OCI-LY3 (cell line): ENCODE results near the gene SCN1B.

ENCODE experiments used
- H2AFZ ChIP-seq: fragments of 200-600, 300-600 bp; shearing (Covaris generic); 2 replicates; pipeline ENCODE4 v1.6.0; 2014; ENCODE audit warnings: antibody characterized with exemption, low read depth, low read length
- H3K27ac ChIP-seq: fragments of 200-600, 300-600 bp; sonication (generic); 2 replicates; pipeline ENCODE4 v1.5.1; 2014; ENCODE audit warnings: mild to moderate bottlenecking, low read length, moderate library complexity, mixed read lengths
- H3K27me3 ChIP-seq: fragments of 200-600, 300-600 bp; sonication (generic); 2 replicates; pipeline ENCODE4 v1.6.1; 2014; ENCODE audit warnings: low read depth, low read length, mixed read lengths
- H3K36me3 ChIP-seq: fragments of 200-600, 300-600 bp; sonication (generic); replicated peaks from 2 replicates; pipeline ENCODE3; 2014; ENCODE audit warnings: low read depth, low read length, mixed read lengths
- H3K4me1 ChIP-seq: fragments of 300-600, 200-600 bp; sonication (generic); 2 replicates; pipeline ENCODE4 v1.6.1; 2014; ENCODE audit warnings: low read length, mixed read lengths
- H3K4me2 ChIP-seq: fragments of 200-600, 300-600 bp; sonication (generic); 2 replicates; pipeline ENCODE4 v1.6.1; 2014; ENCODE audit warnings: low read length, mixed read lengths
- H3K4me3 ChIP-seq: fragments of 300-600, 200-600 bp; sonication (generic); 2 replicates; pipeline ENCODE4 v1.5.1; 2014; ENCODE audit warnings: antibody characterized with exemption, mild to moderate bottlenecking, low read length, moderate library complexity
- H3K79me2 ChIP-seq: fragments of 300-600, 200-600 bp; shearing (Covaris generic); 2 replicates; pipeline ENCODE4 v1.6.1; 2014; ENCODE audit warnings: mild to moderate bottlenecking, low read length, mixed read lengths
- H3K9ac ChIP-seq: fragments of 300-600, 200-600 bp; shearing (Covaris generic); 2 replicates; pipeline ENCODE4 v1.6.0; 2014; ENCODE audit warnings: mild to moderate bottlenecking, low read length, moderate library complexity
- H3K9me3 ChIP-seq: fragments of 200-600, 300-600 bp; shearing (Covaris generic); 2 replicates; pipeline ENCODE4 v1.6.1; 2014; ENCODE audit warnings: low read length, mixed read lengths; ENCODE audit not compliant: insufficient read depth
- H4K20me1 ChIP-seq: fragments of 200-600, 300-600 bp; sonication (generic); 2 replicates; pipeline ENCODE4 v1.6.1; 2016; ENCODE audit warnings: low read length, mixed read lengths; ENCODE audit not compliant: insufficient read depth
- CTCF ChIP-seq: fragments of 200-600, 300-600 bp; sonication (generic); IDR thresholded peaks from 2 replicates; pipeline ENCODE4 v1.5.1; 2014; ENCODE audit warnings: antibody characterized with exemption, low read length, low read depth
- EZH2phosphoT487 ChIP-seq: fragments of 200-600 bp; shearing (Covaris generic); IDR thresholded peaks from 2 replicates; pipeline ENCODE4 v1.6.1; 2018; ENCODE audit warnings: antibody characterized with exemption, mixed run types, low read depth

Gene SCN1B

GRCh38 chr19:35043906-35044305 lies 13.6 kb downstream of the SCN1B start:
- H2AFZ ChIP-seq, result no peak overlapping the region
- no peaks in the 10 kb centered on the region for H3K9me3 ChIP-seq
- H3K27me3 ChIP-seq, result peaks cover 13% of the 10 kb centered on the region
- H3K4me3 ChIP-seq, result no peak overlapping the region
- no peaks in the 10 kb centered on the region for H3K4me1 ChIP-seq
- H3K9ac ChIP-seq, result no peak overlapping the region
- H3K36me3 ChIP-seq, result no peaks in the 10 kb centered on the region
- no peaks in the 10 kb centered on the region for H4K20me1 ChIP-seq
- no peak overlapping the region for H3K27ac ChIP-seq
- no peak overlapping the region for H3K4me2 ChIP-seq
- TF ChIP-seq EZH2phosphoT487 (no peak), CTCF (no peak)
- H3K79me2 ChIP-seq, result no peaks in the 10 kb centered on the region

GRCh38 chr19:35044317-35045117 lies 14.2 kb downstream of the SCN1B start:
- H3K9me3 ChIP-seq, result no peaks in the 10 kb centered on the region
- no peak overlapping the region for H2AFZ ChIP-seq
- H3K4me3 ChIP-seq, result no peak overlapping the region
- no peak overlapping the region for H3K4me2 ChIP-seq
- H3K4me1 ChIP-seq, result no peaks in the 10 kb centered on the region
- H3K79me2 ChIP-seq, result no peaks in the 10 kb centered on the region
- TF ChIP-seq CTCF, result peak; percentile 99
- TF ChIP-seq EZH2phosphoT487, result no peak
- H4K20me1 ChIP-seq, result no peaks in the 10 kb centered on the region
- H3K27me3 ChIP-seq, result peaks cover 13% of the 10 kb centered on the region
- no peaks in the 10 kb centered on the region for H3K36me3 ChIP-seq
- H3K27ac ChIP-seq, result no peak overlapping the region
- no peak overlapping the region for H3K9ac ChIP-seq

GRCh38 chr19:35045667-35046300 lies 15.5 kb downstream of the SCN1B start:
- no peak overlapping the region for H3K9ac ChIP-seq
- no peak overlapping the region for H3K27ac ChIP-seq
- no peaks in the 10 kb centered on the region for H3K36me3 ChIP-seq
- no peaks in the 10 kb centered on the region for H4K20me1 ChIP-seq
- TF ChIP-seq EZH2phosphoT487 (no peak), CTCF (peak; percentile 36)
- H3K4me1 ChIP-seq, result no peaks in the 10 kb centered on the region
- no peaks in the 10 kb centered on the region for H3K79me2 ChIP-seq
- H3K9me3 ChIP-seq, result no peaks in the 10 kb centered on the region
- no peak overlapping the region for H3K4me2 ChIP-seq
- no peak overlapping the region; the same call in 1 of the 2 replicates for H2AFZ ChIP-seq
- H3K27me3 ChIP-seq, result peaks cover 13% of the 10 kb centered on the region
- no peak overlapping the region for H3K4me3 ChIP-seq

GRCh38 chr19:35046461-35046860 lies 16.2 kb downstream of the SCN1B start:
- Histone ChIP-seq H3K36me3 (no peaks in the 10 kb centered on the region), H4K20me1 (no peaks in the 10 kb centered on the region), H3K4me2 (no peak overlapping the region), H3K9ac (no peak overlapping the region), H3K4me1 (no peaks in the 10 kb centered on the region), H3K4me3 (no peak overlapping the region), H3K9me3 (no peaks in the 10 kb centered on the region), H3K79me2 (no peaks in the 10 kb centered on the region), H3K27ac (no peak overlapping the region), H3K27me3 (peaks cover 13% of the 10 kb centered on the region), H2AFZ (no peak overlapping the region)
- TF ChIP-seq EZH2phosphoT487 (no peak), CTCF (no peak)
